Stimulated activated CD4-positive, alpha-beta T cell treated with anti-CD3 and anti-CD28 coated beads, Interleukin-1b, Interleukin-23, amount 100 ng/mL, for 4 hours (primary cell): Measurements from ENCODE around the gene ZNF625.

ENCODE experiments used
- DNase-seq, 2 donors: peaks; one replicate each; pipeline ENCODE4 v3.0.0-alpha.2; 2020; ENCODE audit warnings: low read depth in 2 of 2

The ZNF625 gene

GRCh38 chr19:12156223-12157058, at the start of gene ZNF625:
ZNF625 (minus strand) TSS chr19:12156734; CDS start chr19:12156558, 176 bp downstream.
- DNase-seq: no peak

DNA sequence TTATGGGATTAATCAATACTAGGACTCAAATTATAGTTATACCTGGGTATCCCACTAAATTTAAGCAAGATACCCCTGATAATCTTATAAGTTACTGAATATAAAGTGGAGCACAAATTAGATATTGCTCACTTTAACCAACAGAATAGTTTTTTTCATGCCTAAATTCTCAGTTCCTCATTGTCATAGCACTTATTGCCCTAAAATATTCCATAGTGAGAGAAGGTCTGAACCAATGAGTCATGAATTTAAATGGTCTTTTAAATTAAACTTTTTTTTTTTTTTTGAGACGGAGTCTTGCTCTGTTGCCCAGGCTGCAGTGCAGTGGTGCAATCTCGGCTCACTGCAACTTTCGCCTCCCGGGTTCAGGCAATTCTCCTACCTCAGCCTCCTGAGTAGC, 48.8 kb upstream of the ZNF625 start:
- DNase-seq: no peak

DNA sequence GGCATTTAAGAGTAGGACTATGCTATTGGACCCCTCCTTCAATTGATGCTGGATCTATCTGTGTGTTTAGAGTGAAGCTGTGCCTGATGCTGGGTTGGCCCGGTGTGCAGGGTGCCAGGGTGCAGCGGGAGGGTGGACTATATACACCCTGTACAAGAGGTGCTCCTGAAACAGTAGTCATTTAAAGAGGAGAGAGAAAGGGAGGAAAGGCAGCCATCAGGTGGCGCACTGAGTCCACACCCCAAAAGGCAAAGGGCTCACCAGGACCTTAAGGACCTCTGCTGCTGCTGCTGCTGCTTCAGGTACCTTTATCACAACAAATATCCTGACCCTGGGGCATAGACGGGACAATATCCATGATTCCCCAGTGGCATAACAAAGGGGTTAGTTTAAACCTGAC, 45.7 kb upstream of the ZNF625 start:
- peak; percentile 21 to 47 for DNase-seq

DNA sequence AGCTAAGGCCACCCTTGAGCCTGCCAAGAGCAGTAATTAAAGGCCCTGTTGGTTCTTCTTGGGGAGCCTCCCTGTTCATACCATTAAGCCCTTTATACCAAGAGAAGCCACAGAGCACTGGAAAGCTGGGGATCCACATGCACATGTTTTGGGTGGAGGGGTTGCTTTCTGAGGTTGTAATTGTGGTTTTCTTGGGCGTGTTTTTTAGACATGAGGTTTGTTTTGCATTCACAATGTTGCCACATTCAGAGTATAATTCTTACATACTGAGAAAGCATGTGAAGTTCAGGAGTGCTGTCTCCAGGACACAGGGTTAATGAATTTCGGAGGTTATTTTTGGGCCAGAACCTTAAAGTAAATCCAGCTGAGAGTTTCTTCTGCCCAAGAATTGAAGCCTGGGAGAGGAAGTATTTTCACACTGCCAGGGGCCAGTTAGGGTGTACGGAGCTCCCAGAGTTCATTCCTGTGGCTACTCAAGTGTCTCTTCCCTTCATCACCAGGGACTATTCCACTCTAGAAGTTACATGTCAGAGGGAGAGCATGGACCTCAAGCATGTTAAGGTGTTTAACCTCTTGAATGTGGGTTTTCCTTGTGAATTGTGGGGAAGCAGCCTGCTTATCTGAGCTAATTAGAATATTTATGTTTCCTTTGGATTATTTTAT, 43.4 kb upstream of the ZNF625 start:
- no peak for DNase-seq

DNA sequence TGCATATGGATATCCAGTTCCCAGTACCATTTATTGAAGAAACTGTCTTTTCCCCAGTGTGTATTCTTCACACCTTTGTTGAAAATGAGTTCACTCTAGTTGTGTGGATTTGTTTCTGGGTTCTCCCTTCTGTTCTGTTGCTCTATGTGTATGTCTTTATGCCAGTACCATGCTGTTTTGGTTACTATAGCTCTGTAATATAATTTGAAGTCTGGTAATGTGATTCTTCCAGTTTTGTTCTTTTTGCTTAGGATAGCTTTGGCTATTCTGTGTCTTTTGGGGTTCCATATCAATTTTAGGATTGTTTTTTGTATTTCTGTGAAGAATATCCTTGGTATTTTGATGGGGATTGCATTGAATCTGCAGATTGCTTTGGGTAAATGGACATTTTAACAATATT, 41.6 kb upstream of the ZNF625 start:
- no peak for DNase-seq

DNA sequence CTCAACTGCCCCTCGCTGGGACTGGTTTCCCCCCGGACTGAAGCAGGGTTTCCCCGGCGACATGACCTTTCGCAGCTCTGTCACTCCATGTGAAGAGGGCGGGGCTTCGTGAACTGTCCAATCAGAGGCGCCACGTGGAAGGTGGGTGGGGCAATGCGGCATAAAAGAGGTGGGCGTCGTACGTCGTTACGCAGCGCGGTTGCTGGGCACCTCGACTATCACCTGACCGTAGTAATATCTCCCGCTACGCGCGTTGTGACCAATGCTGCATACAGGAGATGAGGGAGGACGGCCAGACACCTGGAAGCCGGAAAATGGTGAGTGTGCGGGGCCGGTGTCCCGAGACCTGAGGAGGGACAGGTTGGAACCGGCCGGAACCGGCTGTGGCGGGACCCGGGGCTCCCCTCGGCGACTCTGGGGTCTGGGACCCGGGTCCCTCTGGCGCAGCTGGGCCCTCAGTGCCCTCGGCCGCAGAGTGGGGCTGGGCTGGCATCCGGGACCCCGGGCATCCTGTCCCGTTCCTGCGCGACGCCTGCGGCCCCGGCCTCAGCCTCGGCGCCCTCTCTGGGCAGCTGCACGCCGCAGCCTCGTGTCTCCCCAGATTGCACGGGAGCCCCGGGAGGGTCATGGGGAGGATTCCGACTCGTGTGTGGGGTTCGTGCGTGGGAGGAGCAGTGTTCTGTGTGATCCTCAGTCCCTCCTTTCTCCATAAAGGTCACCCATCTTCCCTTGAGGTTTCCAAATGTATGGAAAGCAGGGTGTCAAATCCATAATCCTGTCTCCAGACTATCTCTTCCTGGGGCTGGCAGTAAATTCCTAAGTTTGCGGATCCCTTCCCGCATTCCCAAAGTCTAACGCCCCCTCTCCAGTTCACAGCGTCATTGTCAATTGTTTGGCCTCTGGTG, 38.5 kb upstream of the ZNF625 start:
- DNase-seq: peak; percentile 52 to 65

GRCh38 chr19:12187625-12188024, 31.1 kb upstream of the ZNF625 start:
- no peak for DNase-seq

- no peak for DNase-seq
Measured at GRCh38 chr19:12180377-12180776, 23.8 kb upstream of the ZNF625 start.

DNA sequence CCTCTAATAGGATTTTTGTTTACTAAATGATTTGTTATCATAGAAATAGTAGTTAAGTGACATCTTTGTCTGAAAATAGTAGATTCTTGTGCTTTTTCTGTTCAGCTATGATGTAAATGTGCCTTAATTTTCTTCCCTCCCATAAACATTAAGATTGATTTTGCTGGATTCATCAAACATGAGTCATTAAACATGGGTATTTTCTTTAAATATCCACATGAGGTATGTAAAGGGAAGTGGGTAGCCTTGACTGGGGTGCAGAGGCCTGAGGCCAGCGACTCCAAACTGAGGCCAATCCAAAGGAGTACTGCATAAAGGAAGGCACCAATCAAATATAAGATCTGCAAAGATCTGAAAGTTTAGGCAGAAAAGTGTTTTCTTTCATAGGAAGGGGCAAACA, 10.1 kb upstream of the ZNF625 start:
- DNase-seq: no peak

- no peak for DNase-seq
Measured at GRCh38 chr19:12163826-12164225, 7.3 kb upstream of the ZNF625 start.

DNA sequence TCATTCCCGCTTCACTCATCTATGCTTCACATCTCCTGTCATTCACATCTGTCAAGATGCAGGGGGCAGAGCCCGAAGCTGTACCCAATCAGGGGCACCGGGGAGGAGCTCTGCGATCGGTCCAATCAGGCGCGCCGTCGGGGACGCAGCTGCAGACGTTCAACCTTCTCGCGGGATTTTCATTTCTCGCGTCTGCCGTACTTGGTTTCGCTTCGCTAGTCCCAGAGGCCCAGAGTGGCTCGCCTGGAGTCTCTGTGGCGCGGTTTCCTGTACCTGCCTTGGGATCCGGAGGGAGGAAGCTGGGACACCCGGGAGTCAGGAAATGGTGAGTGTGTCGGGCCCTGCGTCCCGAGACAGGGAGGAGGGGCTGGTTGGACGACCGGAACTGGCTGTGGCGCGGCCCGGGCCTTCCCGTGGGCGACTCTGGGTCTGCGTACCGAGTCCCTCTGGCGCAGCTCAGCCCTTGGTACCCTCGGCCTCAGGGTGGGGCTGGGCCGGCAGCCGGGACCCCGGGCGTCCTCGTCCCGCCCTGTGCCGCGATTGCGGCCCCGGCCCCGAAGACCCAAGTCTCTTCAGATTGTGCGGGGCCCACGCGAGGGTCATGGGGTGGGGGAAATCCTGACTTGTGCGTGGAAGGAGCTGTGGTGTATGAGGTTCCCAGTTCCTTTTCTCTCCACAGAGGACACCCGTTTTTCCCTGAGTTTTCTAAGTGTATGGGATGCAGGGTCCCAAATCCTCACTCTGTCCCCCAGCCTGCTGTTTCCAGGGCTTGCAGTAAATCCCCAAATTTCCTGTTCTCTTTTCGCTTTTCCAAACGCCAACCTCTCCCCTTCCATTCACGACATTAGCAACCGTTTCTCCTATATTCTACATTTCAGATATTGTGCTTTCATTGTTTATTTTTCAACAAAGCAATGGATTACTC, 6.6 kb upstream of the ZNF625 start, which contains the start of gene ZNF136:
Gene ZNF136, plus strand, starts transcription at position 215 of the 925 bp plus-strand sequence. Its CDS starts 108 bp downstream, at position 323.
- peak; percentile 82 to 86 for DNase-seq

DNA sequence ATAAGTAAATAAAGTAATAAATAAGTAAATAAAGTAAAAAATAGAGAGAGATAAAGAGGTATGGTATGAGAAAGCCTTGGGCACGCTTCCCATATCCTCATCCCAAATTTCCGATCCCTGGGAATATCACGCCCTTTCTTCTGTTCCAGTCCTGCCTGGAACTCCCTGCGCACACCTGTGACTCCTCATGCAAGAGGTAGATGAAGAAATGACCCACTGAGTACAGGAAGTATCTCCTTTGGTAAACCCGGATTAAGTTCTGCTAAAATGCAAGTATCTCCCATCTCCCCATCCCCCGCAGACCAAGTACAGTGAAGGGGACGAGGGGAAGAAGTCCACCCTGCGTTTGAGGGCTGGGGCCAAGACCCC, 6.0 kb upstream of the ZNF625 start:
- DNase-seq: no peak

DNA sequence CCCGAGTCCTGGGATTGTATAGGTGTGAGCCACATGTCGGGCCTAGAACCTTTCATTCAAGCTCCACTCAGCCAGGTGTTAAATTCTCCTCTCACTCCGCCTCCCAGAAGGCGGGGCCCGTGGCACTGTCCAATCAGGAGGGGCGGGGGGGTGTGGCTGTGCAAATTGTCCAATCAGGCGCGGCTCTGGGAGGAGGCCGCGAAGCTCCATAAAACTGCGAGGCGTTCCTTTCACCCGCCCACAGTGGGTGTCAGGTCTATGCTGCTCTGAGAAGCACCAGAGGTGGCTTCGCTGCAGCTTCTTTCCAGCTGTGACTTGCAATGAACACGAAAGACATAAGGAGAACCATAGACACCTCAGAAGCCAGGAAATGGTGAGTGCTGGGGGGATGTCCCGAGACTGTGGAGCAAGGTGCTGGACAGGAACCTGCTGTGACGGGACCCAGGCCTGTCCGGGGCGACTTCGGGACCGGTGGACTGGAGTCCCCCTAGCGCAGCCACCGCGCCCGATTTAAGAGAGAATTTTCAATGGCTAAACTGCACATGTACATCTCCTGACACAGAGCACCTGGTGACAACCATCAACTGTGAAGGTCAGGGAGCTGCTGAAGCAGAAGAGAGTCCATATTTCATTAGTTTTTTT, 3.4 kb upstream of the ZNF625 start:
- no peak for DNase-seq

DNA sequence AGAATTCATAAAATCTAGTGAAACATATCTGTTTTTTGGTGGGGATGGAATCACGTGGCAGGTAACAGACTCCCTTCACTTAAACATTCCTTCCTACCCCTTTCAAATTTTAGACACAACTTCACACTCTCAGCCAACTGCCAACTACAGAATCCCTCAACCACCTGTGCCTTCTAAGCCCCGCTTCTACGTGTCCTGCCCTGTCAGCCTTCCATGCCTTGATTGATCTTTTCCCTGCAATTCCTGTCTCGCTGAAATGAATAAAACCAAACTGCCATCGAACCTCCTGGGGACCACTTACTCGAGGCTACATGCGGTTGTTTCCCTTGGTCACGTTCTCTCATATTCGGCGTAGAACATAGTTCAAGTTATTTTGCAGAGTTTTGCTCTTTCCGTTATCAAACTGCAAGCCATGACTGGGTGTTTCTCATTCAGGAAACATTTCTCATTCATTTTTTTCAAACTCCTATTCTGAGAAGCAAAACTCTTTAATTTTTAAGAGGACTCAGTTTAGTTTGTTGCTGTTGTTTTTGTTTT, 1.1 kb downstream of the ZNF625 start:
- no peak for DNase-seq

GRCh38 chr19:12145348-12145747, 11.2 kb downstream of the ZNF625 start:
- DNase-seq: no peak

DNA sequence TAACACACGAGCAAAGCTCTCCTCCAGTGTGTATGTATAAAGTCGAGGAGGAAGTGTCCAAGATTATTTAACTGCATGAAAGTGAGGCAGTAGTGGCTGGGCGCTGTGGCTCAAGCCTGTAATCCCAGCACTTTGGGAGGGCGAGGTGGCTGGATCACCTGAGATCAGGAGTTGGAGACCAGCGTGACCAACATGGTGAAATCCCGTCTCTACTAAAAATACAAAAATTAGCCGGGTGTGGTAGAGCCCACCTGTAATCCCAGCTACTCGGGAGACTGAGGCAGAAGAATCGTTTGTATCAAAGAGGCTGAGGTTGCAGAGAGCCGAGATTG, 15.2 kb downstream of the ZNF625 start:
- DNase-seq: no peak

DNA sequence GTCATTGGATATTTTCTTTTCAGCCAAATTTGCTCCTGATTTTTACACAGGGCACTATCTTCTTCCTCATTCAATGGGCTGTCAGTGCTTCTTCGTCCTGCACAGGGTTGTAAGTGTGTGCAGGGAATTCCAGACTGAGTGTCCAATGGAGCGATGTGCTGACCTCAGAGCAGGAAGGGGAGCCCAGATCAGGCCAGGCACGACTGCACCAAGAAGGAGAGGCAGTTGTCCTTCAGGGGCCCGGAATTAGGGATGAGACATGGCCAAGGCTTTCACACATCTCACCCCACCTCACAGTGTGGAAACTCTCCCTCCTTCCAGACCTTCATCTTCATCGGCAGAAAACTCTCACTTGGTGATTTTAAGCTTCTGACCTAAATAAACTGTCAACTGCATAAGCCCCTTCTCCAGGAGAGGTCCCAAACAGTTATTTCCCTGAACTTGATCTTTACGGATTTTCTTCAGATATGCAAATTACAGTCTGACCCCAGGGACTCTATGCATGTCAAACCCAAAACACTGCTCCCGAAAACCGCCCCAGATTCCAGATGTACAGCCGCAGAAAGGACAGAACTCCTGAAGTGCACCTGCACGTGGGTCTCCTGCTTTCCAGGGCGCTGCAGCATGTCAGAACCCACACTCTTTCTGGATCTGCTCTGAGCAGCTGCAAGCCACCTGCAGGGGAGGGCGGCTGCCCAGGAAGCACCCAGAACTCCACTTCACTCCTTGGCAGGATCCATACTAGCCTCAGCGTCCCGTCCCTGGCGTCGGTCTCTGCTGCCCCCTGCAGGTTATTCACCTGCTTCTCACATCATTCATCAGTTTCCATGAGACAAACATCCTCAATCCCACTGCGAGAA, 15.8 kb downstream of the ZNF625 start:
- DNase-seq: peak; percentile 80 to 86

DNA sequence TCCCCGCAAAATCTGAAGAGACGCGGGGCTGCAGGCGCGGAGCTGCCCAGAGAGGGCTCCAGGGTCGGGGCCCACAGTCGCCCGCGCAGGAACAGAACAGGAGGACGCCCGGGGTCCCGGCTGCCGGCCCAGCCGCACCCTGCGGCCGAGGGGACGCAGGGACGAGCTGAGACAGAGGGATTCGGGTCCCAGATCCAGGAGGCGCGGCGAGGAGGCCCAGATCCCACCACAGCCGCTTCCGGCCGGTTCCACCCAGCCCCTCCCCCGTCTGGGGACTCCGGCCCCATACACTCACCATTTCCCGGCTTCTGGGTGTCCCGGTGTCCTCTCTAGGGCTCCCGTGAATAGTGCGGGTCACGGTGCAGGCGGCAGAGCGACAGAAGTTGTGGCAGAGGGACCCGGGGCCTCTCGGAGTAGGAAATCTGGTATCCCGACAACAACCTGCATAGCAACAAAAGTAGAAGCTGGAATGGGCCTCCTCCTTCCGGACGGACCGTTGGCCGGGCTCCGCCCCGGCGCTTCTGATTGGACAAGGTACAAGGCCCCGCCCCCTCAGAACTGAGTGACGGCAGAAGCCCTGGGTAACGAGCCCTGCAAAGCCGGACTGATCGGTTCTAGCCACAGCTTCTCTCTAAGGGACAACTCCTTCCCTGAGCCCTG, 16.5 kb downstream of the ZNF625 start, which contains the start of gene ZNF20:
Gene ZNF20, minus strand, starts transcription at position 466 of the 660 bp plus-strand sequence. Its CDS starts 168 bp downstream, at position 298.
- peak; percentile 83 to 88 for DNase-seq

- no peak for DNase-seq
Measured at GRCh38 chr19:12139269-12139668, 17.3 kb downstream of the ZNF625 start.
